Peyer's patch (tissue), 4 donors: ENCODE data around the gene EIF4B.

Experiments used
- CTCF ChIP-seq, 6 experiments: fragments of 450-650 bp in 4 of 6; fragments of 200-600 bp in 2 of 6; sonication (generic) in 1 of 6; IDR thresholded peaks; one replicate each; pipeline ENCODE4 v1.5.1; 2017 to 2019; ENCODE audit warnings: antibody characterized with exemption in 6 of 6, mild to moderate bottlenecking in 3 of 6, moderate library complexity in 1 of 6
- POLR2A ChIP-seq, 2 donors: fragments of 450-650 bp; IDR thresholded peaks; one replicate each; pipeline ENCODE4 v1.5.1; 2017; ENCODE audit warnings: antibody characterized with exemption in 2 of 2, mild to moderate bottlenecking in 2 of 2, moderate library complexity in 2 of 2

GRCh38 chr12:53074283-53074998 lies 68.2 kb downstream of the EIF4B start:
- TF ChIP-seq CTCF (IDR thresholded peaks at IDR 0.05) (no peak), POLR2A (IDR thresholded peaks at IDR 0.05) (no peak)
